Osteocyte (in vitro differentiated cells): ENCODE measurements around the gene SCN8A. TPM values are rescaled to one million over a fixed set of nuclear protein-coding genes. Genes with fewer than 3 reads are reported as not detected.
A peak's percentile ranks its signal among the peaks of the same experiment; 100 is the strongest.

ENCODE experiments used
- DNase-seq: peaks from one replicate; pipeline ENCODE4 v3.0.0; 2021; ENCODE audit warnings: mixed read lengths; ENCODE audit not compliant: unreplicated experiment; ENCODE audit errors: extremely low spot score
- H3K27ac Mint-ChIP-seq: one replicate; pipeline ENCODE4 v1.8.0; 2021; ENCODE audit warnings: mild to moderate bottlenecking, mixed read lengths; ENCODE audit not compliant: unreplicated experiment
- H3K27me3 Mint-ChIP-seq: one replicate; pipeline ENCODE4 v1.8.0; 2021; ENCODE audit warnings: mixed read lengths; ENCODE audit not compliant: unreplicated experiment
- H3K36me3 Mint-ChIP-seq: one replicate; pipeline ENCODE4 v1.8.0; 2021; ENCODE audit warnings: mixed read lengths; ENCODE audit not compliant: unreplicated experiment
- H3K4me1 Mint-ChIP-seq: one replicate; pipeline ENCODE4 v1.8.0; 2021; ENCODE audit warnings: mixed read lengths; ENCODE audit not compliant: unreplicated experiment
- H3K4me3 Mint-ChIP-seq: one replicate; pipeline ENCODE4 v1.8.0; 2021; ENCODE audit warnings: mild to moderate bottlenecking, moderate library complexity, mixed read lengths; ENCODE audit not compliant: unreplicated experiment
- H3K9me3 Mint-ChIP-seq: one replicate; pipeline ENCODE4 v1.8.0; 2021; ENCODE audit warnings: mixed read lengths; ENCODE audit not compliant: unreplicated experiment
- CTCF ChIP-seq: fragments of 200-600 bp; sonication (generic); IDR thresholded peaks from 2 replicates; pipeline ENCODE4 v1.5.0; 2021; ENCODE audit warnings: antibody characterized with exemption, mild to moderate bottlenecking, moderate library complexity
- long read RNA-seq: library from polyadenylated mRNA; unstranded; transcript quantifications from one replicate; pipeline ENCODE4 v2.0.0, GENCODE V29; 2021
- total RNA-seq: library from RNA; stranded (reverse); gene quantifications from 2 replicates; pipeline ENCODE4 v1.2.1, GENCODE V29; 2021

The SCN8A gene
- 1.5 TPM in 2 replicates for total RNA-seq
- long read RNA-seq: 0 reads

GRCh38 chr12:51591016-51591901, at the start of gene SCN8A:
SCN8A (plus strand) TSS chr12:51591233; CDS start chr12:51662818, 71,585 bp downstream.
- no peaks in the 10 kb centered on the region for H3K36me3 Mint-ChIP-seq
- DNase-seq: no peak
- no peak for TF ChIP-seq CTCF
- no peaks in the 10 kb centered on the region for H3K9me3 Mint-ChIP-seq
- no peak within 1 kb of the TSS for H3K27ac Mint-ChIP-seq
- peaks cover 18% of the 10 kb centered on the region for H3K4me1 Mint-ChIP-seq
- H3K4me3 Mint-ChIP-seq: peak within 1 kb of the TSS; percentile 81
- H3K27me3 Mint-ChIP-seq: no peaks in the 10 kb centered on the region

GRCh38 chr12:51546097-51546496, 44.9 kb upstream of the SCN8A start:
- peaks cover 6% of the 10 kb centered on the region for H3K4me1 Mint-ChIP-seq
- peaks cover 4% of the 10 kb centered on the region for H3K9me3 Mint-ChIP-seq
- TF ChIP-seq CTCF: no peak
- H3K27ac Mint-ChIP-seq: no peak overlapping the region
- no peak for DNase-seq
- H3K36me3 Mint-ChIP-seq: no peaks in the 10 kb centered on the region
- H3K27me3 Mint-ChIP-seq: peaks cover 26% of the 10 kb centered on the region
- H3K4me3 Mint-ChIP-seq: no peak overlapping the region

DNA sequence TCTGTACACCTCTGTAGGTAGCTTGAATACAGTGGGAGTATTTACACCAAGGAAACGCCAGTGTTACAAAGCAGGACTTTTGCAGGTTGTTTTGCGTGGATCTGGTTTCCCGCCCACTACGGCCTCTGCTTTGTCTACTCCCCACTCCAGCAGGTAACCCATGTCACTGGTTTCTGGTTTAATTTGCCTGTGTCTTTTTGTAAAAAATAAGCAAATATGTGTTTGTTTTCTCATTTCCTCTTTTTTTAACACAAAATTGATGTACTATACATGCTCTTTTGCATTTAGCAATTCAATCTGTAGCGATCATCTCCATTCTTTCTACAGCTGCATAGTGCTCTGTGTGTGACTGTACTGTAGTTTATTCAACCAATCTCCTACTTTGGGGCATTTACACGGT, 43.4 kb upstream of the SCN8A start:
- H3K9me3 Mint-ChIP-seq: peaks cover 7% of the 10 kb centered on the region
- no peaks in the 10 kb centered on the region for H3K36me3 Mint-ChIP-seq
- H3K4me3 Mint-ChIP-seq: no peak overlapping the region
- TF ChIP-seq CTCF: no peak
- peaks cover 27% of the 10 kb centered on the region for H3K27me3 Mint-ChIP-seq
- peaks cover 6% of the 10 kb centered on the region for H3K4me1 Mint-ChIP-seq
- H3K27ac Mint-ChIP-seq: no peak overlapping the region
- DNase-seq: no peak

DNA sequence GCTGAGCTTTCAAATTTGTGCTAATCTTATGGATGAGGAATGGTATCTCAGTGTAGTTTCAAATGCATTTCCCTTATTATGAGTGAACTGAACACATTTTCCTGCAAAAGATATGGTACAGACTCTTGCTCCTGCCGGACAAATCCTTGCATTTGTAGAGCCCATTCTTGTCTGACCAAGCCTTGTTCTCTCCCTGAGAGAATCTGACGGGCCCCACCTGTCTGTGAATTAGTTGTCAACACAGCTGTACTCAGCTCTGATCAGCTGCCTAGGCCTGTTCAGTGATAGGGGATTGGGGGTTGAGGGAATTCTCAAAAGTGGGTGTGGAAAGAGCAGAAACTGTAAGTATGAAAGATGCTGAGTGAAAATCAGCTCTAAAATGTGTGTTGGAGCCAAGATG, 42.8 kb upstream of the SCN8A start:
- peaks cover 32% of the 10 kb centered on the region for H3K27me3 Mint-ChIP-seq

More for the DNA sequence above, 42.8 kb upstream of the SCN8A start:
- Mint-ChIP-seq H3K27ac (no peak overlapping the region), H3K9me3 (peaks cover 11% of the 10 kb centered on the region), H3K36me3 (no peaks in the 10 kb centered on the region), H3K4me3 (no peak overlapping the region), H3K4me1 (peaks cover 6% of the 10 kb centered on the region)
- TF ChIP-seq CTCF: no peak
- no peak for DNase-seq
